Vagina (tissue), 2 donors: Measurements from ENCODE around the gene DRAXIN. TPM values are rescaled to one million over a fixed set of nuclear protein-coding genes. Genes with fewer than 3 reads are reported as not detected.

ENCODE experiments used
- DNase-seq, 2 donors: peaks; one replicate each; pipeline ENCODE4 v3.0.0-alpha.2; 2017; ENCODE audit errors: extremely low spot score in 2 of 2
- H3K27ac ChIP-seq: fragments of 200-600 bp; sonication (generic); one replicate; pipeline ENCODE4 v1.5.1; 2019
- H3K27me3 ChIP-seq: fragments of 200-600 bp; sonication (generic); one replicate; pipeline ENCODE4 v1.5.1; 2019
- H3K36me3 ChIP-seq, 2 donors: fragments of 200-600 bp; sonication (generic); one replicate each; pipeline ENCODE4 v1.5.1; 2017 to 2019
- H3K4me1 ChIP-seq: fragments of 200-600 bp; sonication (generic); one replicate; pipeline ENCODE4 v1.5.1; 2019
- H3K4me3 ChIP-seq, 2 donors: fragments of 200-600 bp; sonication (generic); 1 replicate in 1 of 2; 2 replicates in 1 of 2; pipeline ENCODE4 v1.5.1; 2016 to 2019
- H3K9me3 ChIP-seq: fragments of 200-600 bp; sonication (generic); one replicate; pipeline ENCODE4 v1.5.1; 2019
- POLR2A ChIP-seq, 2 donors: fragments of 450-650 bp; IDR thresholded peaks; one replicate each; pipeline ENCODE4 v1.6.1; 2017; ENCODE audit warnings: antibody characterized with exemption in 2 of 2, mild to moderate bottlenecking in 2 of 2, moderate library complexity in 2 of 2
- POLR2AphosphoS5 ChIP-seq, 2 donors: sonication (generic); formaldehyde crosslinking; IDR thresholded peaks; one replicate each; pipeline ENCODE4 v1.9.0; 2017; ENCODE audit warnings: antibody characterized with exemption in 2 of 2, mild to moderate bottlenecking in 2 of 2, low read depth in 1 of 2; ENCODE audit not compliant: insufficient read depth in 1 of 2
- intact Hi-C: fragments of 100-400 bp; cut with DNase I; formaldehyde crosslinking; loops from one replicate; pipeline ENCODE4 v1.15.1; 2023
- total RNA-seq: library from RNA; depleted of rRNA; stranded (reverse); fragments of >200 nt; gene quantifications from one replicate; pipeline ENCODE4 v1.2.3, GENCODE V29; 2016
- TF ChIP-seq, protein P1 (sequence below), 3 experiments: fragments of 450-650 bp in 2 of 3; fragments of 200-600 bp in 1 of 3; sonication (generic) in 1 of 3; IDR thresholded peaks; one replicate each; pipeline ENCODE4 v1.5.1; 2017 to 2019; ENCODE audit warnings: antibody characterized with exemption in 3 of 3, mild to moderate bottlenecking in 2 of 3, moderate library complexity in 2 of 3

Gene DRAXIN
- total RNA-seq, 1 donor from 2014 or later, result not detected

DNA sequence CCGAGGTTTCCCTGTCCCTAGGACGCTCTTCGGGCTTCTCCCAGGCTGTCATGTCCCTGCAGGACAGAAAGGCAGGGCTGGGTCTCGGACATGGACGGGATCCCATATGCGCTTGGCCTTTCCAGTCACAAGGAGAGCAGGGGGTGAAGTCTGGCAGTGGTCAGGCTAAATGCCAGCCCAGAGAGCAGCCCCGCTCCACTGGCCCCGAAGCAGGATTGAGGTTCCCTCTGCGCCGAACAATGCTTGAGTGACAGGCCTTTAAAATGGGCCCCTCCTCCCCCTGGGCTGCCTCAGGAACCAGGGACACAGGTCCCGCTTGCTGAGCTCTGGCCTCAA lies 12.7 kb downstream of the DRAXIN start:
- peaks cover 11% of the 10 kb centered on the region for H3K4me1 ChIP-seq
- TF ChIP-seq POLR2A (IDR thresholded peaks at IDR 0.05) (no peak), POLR2AphosphoS5 (IDR thresholded peaks at IDR 0.05; ENCODE audit: insufficient read depth in 1 of 2, low read depth in 1 of 2) (no peak)
- TF ChIP-seq, protein P1, sequence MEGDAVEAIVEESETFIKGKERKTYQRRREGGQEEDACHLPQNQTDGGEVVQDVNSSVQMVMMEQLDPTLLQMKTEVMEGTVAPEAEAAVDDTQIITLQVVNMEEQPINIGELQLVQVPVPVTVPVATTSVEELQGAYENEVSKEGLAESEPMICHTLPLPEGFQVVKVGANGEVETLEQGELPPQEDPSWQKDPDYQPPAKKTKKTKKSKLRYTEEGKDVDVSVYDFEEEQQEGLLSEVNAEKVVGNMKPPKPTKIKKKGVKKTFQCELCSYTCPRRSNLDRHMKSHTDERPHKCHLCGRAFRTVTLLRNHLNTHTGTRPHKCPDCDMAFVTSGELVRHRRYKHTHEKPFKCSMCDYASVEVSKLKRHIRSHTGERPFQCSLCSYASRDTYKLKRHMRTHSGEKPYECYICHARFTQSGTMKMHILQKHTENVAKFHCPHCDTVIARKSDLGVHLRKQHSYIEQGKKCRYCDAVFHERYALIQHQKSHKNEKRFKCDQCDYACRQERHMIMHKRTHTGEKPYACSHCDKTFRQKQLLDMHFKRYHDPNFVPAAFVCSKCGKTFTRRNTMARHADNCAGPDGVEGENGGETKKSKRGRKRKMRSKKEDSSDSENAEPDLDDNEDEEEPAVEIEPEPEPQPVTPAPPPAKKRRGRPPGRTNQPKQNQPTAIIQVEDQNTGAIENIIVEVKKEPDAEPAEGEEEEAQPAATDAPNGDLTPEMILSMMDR (IDR thresholded peaks at IDR 0.05), result no peak
- no peak for DNase-seq
- no peak overlapping the region for H3K4me3 ChIP-seq
- no peaks in the 10 kb centered on the region for H3K36me3 ChIP-seq
- H3K27me3 ChIP-seq, result no peaks in the 10 kb centered on the region
- H3K27ac ChIP-seq, result no peak overlapping the region
- no peaks in the 10 kb centered on the region for H3K9me3 ChIP-seq
- intact Hi-C loops, result no loop called here

DNA sequence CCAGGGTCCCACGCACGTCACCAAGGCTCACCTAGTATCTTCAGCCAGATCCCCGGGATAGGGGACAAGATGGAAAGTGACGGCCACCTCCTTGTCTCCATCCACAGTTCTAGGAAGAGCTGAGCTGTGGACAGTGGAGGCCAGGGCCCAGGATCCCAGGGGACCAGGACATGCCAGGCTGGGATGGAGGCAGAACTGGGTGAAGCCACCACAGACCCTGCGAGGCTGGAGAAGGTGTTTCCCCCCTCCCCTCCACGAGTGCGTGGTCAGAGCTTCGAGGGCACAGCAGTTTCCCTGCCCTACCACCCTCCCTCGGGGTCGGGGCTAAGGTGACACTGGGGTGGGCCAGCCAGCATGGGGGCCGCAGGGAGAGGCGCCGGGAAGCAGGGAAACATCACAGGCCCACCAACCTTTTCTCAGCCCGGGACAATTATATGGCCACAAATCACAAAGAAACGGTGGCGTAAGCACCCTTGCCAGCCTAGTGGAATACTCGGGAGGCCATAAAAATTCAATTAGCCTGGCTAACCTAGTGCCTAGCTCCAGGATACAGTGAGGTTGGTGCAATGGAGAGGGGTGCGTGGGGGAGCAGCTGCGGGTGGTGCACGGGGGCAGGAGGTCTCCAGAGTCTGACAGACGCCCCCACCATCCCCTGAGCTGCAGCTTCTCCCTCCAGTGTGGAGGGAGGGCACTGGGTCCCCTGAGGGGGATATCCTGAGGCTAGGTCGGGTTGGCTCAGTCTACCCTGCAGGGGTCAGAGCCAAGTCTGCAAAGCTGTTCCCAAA lies 13.4 kb downstream of the DRAXIN start:
- no peak for DNase-seq
- no peaks in the 10 kb centered on the region for H3K36me3 ChIP-seq
- intact Hi-C loops, result no loop called here
- H3K27ac ChIP-seq, result no peak overlapping the region
- no peaks in the 10 kb centered on the region for H3K9me3 ChIP-seq
- no peaks in the 10 kb centered on the region for H3K27me3 ChIP-seq
- no peak overlapping the region for H3K4me3 ChIP-seq
- peaks cover 11% of the 10 kb centered on the region for H3K4me1 ChIP-seq
- TF ChIP-seq, protein P1 (IDR thresholded peaks at IDR 0.05), result no peak
- TF ChIP-seq POLR2AphosphoS5 (IDR thresholded peaks at IDR 0.05; ENCODE audit: insufficient read depth in 1 of 2, low read depth in 1 of 2), result no peak
- TF ChIP-seq POLR2A (IDR thresholded peaks at IDR 0.05), result no peak

DNA sequence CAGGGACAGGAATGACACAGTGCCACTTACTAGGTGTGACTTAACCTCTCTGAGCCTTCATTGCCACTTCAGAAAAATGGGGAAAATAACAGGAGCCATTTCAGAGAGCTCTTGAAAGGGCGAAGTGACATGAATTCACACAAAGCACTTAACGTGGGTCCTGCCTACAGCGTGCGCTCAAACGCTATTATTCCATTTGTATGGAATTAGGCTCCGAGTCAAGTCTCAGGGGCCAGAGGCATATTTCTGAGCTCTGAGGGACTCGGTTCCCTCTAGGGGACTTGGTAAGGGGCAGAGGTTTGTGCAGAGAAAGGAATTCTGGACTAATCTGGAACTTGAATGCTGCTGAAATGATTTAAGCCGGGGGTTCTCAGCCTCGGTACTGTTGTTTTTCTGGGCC lies 14.1 kb downstream of the DRAXIN start:
- no peak overlapping the region for H3K27ac ChIP-seq
- no peaks in the 10 kb centered on the region for H3K27me3 ChIP-seq
- no peak overlapping the region for H3K4me3 ChIP-seq
- no peaks in the 10 kb centered on the region for H3K36me3 ChIP-seq
- peaks cover 11% of the 10 kb centered on the region for H3K4me1 ChIP-seq
- DNase-seq, result no peak
- intact Hi-C loops, result no loop called here
- TF ChIP-seq POLR2A (IDR thresholded peaks at IDR 0.05) (no peak), POLR2AphosphoS5 (IDR thresholded peaks at IDR 0.05; ENCODE audit: insufficient read depth in 1 of 2, low read depth in 1 of 2) (no peak)
- TF ChIP-seq, protein P1 (IDR thresholded peaks at IDR 0.05), result no peak
- H3K9me3 ChIP-seq, result no peaks in the 10 kb centered on the region

DNA sequence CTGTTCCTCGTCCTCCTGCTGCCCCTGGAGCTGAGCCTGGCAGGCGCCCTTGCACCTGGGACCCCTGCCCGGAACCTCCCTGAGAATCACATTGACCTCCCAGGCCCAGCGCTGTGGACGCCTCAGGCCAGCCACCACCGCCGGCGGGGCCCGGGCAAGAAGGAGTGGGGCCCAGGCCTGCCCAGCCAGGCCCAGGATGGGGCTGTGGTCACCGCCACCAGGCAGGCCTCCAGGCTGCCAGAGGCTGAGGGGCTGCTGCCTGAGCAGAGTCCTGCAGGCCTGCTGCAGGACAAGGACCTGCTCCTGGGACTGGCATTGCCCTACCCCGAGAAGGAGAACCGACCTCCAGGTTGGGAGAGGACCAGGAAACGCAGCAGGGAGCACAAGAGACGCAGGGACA lies 14.8 kb downstream of the DRAXIN start:
- Histone ChIP-seq H3K27me3 (no peaks in the 10 kb centered on the region), H3K4me3 (no peak overlapping the region), H3K36me3 (no peaks in the 10 kb centered on the region), H3K4me1 (peaks cover 5% of the 10 kb centered on the region), H3K27ac (no peak overlapping the region), H3K9me3 (no peaks in the 10 kb centered on the region)
- DNase-seq, result no peak
- intact Hi-C loops, result no loop called here
- TF ChIP-seq POLR2AphosphoS5 (IDR thresholded peaks at IDR 0.05; ENCODE audit: insufficient read depth in 1 of 2, low read depth in 1 of 2) (no peak), POLR2A (IDR thresholded peaks at IDR 0.05) (no peak)
- TF ChIP-seq, protein P1 (IDR thresholded peaks at IDR 0.05), result no peak

DNA sequence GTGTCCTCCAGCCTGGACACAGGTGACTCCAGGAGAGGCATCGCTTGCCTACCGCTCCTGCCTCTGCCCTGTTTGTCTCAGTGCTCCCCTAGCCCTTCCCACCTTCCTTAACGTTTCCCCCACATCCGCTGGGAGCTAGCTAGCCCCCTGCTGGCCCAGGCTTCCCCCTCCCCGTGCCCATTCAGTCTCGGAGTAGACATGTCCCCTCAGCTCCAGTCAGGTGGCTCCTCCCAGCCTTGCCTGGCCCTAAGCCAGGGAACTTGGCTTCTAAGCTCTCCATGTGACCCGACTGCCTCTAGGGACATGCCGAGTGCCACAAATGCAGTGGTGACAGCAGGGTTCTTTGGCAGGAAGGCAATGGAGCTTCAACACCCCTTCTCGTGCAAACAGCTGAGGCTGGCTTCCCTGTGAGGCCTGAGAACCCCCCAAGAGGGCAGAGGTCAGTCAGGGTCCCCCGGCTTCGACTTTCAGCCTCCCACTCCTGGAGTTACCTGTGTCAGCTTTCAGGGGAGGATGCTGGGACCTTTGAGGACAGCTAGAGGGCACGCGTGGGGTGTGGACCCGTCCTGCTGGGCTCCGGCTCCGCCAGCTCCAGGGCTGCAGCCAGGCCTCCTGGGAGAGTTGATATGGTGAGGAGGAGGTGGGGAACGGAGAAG lies 16.2 kb downstream of the DRAXIN start:
- H3K4me1 ChIP-seq, result no peaks in the 10 kb centered on the region
- intact Hi-C loops, result no loop called here
- H3K27ac ChIP-seq, result no peak overlapping the region
- H3K9me3 ChIP-seq, result no peaks in the 10 kb centered on the region
- H3K27me3 ChIP-seq, result no peaks in the 10 kb centered on the region
- H3K4me3 ChIP-seq, result no peak overlapping the region
- TF ChIP-seq, protein P1 (IDR thresholded peaks at IDR 0.05), result no peak
- no peak for TF ChIP-seq POLR2A (IDR thresholded peaks at IDR 0.05)
- no peak for TF ChIP-seq POLR2AphosphoS5 (IDR thresholded peaks at IDR 0.05; ENCODE audit: insufficient read depth in 1 of 2, low read depth in 1 of 2)
- DNase-seq, result no peak
- H3K36me3 ChIP-seq, result no peaks in the 10 kb centered on the region
